Tibial nerve (tissue), 3 donors: ENCODE measurements around the gene AFAP1.

Experiments used
- POLR2A ChIP-seq, 2 donors: fragments of 450-650 bp; IDR thresholded peaks; one replicate each; pipeline ENCODE4 v1.6.1; 2017; ENCODE audit warnings: antibody characterized with exemption in 2 of 2, mild to moderate bottlenecking in 2 of 2, moderate library complexity in 2 of 2
- TF ChIP-seq, protein P1 (sequence below), 5 experiments: fragments of 200-600 bp in 3 of 5; fragments of 450-650 bp in 2 of 5; sonication (generic) in 3 of 5; IDR thresholded peaks; one replicate each; pipeline ENCODE4 v1.5.1; 2016 to 2019; ENCODE audit warnings: antibody characterized with exemption in 5 of 5, mild to moderate bottlenecking in 3 of 5, moderate library complexity in 2 of 5

DNA sequence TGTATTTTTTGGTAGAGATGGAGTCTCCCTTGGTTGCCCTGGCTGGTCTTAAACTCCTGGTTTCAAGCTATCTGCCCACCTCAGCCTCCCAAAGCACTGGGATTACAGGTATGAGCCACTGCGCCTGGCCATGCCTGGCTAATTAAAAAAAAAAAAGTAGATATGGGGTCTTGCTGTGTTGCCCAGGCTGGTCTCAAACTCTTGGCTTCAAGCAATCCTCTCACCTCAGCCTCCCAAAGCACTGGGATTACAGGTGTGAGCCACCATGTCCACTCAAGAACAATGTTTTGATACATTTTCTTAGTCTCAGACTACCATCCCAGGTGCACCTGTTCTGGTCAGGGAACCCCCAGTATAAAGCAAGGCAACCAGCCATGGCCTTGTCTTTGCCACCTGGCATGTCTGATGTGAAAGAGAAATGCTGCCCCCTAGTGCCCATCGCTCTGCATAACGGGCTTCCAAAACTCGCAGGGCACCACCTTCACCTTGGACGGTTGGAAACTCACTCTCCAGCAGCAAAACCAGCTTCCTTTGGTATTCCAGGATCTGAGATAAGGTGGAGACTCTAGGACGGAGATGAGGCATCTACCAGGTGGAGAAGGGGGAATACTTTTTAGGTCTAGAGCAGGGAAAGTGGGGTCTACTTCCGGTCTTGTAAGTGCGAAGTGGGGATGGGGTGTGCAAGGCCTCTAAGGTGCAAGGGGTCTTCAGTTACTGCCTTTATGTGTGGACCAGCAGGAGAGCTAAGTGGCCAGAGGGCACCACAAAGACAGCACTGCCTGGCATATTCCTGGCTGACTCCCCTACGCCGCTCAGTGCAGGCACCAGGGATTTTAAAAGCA, 47.7 kb upstream of the AFAP1 start:
- TF ChIP-seq, protein P1, sequence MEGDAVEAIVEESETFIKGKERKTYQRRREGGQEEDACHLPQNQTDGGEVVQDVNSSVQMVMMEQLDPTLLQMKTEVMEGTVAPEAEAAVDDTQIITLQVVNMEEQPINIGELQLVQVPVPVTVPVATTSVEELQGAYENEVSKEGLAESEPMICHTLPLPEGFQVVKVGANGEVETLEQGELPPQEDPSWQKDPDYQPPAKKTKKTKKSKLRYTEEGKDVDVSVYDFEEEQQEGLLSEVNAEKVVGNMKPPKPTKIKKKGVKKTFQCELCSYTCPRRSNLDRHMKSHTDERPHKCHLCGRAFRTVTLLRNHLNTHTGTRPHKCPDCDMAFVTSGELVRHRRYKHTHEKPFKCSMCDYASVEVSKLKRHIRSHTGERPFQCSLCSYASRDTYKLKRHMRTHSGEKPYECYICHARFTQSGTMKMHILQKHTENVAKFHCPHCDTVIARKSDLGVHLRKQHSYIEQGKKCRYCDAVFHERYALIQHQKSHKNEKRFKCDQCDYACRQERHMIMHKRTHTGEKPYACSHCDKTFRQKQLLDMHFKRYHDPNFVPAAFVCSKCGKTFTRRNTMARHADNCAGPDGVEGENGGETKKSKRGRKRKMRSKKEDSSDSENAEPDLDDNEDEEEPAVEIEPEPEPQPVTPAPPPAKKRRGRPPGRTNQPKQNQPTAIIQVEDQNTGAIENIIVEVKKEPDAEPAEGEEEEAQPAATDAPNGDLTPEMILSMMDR (IDR thresholded peaks at IDR 0.05), result peak; percentile 72 to 88 (median 79)
- no peak for TF ChIP-seq POLR2A (IDR thresholded peaks at IDR 0.05)
